GM18861 (cell line): ENCODE measurements around the gene ZNF423.

Experiments used
- ATAC-seq: cut with Tn5 transposase; IDR thresholded peaks from one replicate; pipeline ENCODE4 v1.9.1; 2021; ENCODE audit not compliant: unreplicated experiment

The ZNF423 gene

DNA sequence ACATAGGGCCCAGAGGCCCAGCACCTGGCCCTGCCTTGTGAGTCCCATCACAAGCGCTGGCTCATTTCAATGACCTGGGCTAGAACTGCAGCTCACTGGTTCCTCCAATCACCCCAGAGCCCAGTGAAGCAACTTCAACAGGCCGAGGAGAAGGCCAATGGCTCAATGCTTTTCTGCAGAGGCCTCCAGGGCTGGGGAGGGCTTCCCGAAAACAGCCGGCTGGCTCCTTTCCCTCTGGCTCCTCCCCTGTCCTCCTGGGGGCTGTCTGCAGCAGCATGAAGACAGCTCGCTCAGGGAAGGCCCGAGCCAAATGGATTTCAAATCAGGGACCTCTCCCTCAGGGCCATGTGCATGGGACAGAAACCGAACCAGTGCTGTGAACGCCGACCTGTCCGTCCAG, 121.6 kb downstream of the ZNF423 start:
- ATAC-seq: no peak

DNA sequence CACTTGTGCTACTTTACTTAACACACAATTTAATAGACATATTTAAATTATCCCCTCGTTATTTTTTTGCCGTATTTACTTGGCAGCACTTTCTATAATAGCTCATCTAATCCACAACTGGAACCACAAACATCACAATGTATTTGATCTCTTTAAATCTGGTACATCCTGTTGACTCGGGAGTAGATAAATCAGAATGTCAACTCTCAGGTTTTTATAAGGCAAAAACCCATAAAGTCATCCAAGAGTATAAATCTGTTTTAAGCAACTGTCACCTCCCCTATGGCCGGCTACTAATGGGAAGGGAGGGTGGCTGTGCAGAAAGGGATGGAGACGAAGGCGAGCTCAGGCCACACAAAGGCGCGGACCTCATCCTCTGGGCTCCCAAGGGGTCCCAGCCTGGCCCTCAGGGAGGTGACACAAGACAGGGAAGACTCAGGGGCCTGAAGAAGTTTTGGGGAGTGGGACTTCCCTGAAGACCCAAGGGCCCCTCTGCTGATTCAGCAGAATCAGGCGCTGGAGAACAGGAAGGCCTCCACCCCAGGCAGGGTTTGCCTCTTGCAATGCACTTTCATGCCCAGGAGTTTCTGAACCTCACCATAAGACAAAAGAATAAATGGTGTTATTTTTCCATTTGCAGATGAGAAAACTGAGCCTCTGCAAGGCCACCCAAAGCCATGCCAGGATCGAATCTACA, 122.5 kb downstream of the ZNF423 start:
- no peak for ATAC-seq

DNA sequence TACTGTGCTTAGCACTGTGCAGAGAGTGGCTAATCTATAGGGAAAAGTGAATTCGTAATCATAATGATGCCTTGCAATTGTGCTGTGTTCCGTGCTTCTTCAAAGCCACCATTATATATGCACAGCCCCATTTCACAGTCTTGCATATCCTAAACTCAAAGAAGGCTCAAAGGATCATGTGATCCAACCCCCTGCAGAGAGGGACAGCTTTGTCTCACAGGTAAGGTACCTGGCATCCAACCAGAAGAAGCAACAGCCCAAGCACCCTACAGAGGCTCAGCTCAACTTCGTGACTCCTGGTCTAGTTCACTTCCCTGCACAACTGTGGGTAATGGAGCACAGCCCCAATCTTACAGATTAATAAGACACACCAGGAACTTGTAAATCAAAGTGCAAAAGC, 124.0 kb downstream of the ZNF423 start:
- ATAC-seq: no peak

DNA sequence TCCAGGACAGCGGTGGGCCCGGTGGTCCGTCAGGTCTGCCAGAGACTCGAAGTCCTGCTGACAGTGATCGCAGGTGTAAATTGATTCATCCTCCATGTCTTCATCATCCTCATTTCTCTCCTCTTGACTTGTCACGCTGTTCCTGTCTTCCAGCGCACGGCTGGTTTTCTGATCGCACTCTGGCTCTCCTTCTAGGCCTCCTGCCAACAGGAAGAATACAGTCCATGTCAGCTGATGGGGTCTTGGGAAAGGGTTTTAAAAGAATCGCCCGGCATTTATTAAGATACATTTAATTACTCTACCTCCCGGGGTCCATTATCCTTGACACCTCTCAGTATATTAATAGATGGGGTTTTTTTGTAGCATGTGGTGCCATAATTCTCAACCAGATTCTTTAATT, 125.1 kb downstream of the ZNF423 start:
- no peak for ATAC-seq

DNA sequence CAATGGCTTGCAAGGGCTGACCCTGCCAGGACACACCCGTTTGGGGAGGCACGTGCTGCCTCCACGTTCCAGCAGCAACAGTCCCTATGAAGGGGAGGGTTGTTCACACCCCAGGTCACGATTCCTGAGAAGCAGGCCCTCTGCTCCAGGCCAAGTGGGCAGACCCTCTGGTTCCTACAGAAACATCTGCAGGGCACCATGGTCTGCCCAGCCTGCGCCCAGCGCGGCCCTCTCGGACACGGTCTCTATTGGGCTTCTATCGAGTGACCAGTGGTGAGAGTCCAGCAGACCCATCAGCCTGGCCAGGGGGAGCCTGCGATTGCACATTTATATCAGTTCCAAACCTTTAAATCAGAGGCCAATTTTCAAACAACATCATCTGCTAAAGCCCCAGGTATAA, 128.3 kb downstream of the ZNF423 start:
- no peak for ATAC-seq

DNA sequence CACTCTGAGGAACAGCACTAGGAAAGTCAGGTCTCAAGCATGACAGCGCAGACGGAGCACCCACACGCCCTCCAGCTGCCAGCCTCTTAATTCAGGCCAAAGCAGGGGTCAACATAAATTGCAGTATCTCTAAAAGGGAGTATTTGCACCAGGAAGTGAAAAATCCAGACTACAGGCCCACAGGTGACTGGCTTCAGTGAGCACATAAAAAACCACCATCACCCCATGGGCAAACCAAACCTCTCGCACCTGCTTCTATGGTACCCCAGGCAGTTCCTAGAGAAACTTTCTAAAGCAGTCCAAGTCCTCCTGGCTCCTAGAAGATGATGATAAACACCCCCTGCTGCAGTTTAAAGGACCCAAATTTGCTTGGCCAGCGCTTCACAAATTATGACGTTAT, 129.8 kb downstream of the ZNF423 start:
- ATAC-seq: no peak

DNA sequence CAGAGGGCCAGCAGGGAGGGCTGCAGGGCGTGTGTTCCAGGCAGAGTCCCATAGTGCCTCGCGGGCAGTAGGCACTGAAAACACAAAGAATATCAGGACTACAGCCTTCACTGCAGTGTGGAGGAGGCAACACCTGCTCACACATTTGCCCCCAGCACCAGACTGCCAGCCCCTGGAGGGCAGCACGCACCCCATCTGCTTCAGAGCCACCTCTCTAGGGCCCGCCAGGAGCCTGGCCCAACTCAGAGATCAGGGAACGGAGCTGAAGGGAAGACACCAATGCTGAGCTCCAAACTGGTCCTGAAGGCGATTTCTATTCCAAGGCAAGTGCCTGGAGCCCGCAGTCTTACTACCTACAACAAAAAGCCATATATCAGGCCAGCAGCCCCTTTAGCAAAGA, 130.3 kb downstream of the ZNF423 start:
- no peak for ATAC-seq

DNA sequence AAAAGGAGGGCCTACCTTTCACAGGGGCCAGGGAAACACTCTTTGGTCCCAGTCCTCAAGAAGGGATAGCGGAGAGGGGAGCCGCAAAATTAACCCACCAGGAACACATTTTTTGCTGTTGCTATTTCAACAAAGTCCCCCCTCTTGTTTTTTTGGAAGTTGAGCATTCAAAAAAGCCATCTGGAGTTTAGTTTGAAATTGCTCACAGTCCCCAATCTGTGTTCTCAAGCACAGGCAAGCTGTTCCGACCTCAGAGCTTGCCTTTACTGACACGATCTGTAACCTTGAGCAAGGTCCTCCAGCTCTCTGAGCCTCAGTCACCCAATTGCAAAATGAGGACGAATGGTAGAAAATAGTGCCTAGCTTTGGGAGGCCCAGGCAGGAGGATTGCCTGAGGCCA, 131.1 kb downstream of the ZNF423 start:
- no peak for ATAC-seq

DNA sequence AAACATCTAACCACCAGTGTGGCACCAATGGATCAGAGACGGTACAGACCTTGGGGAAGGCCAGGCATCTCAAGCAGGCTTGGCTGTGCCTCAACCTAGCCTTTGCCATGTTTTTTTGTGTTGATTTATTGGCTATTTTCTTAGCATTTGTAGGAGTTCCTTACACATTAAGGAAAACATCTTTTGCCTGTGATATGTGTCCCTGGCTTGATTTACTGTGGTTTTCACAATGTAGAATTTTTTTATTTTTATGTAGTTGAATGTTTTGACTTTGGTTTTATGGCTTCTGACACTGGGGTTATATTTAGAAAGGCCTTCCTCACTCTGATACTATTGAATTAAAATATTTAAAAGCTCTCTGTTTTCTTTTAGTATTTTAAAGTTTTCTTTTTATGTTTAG, 132.6 kb downstream of the ZNF423 start:
- no peak for ATAC-seq

DNA sequence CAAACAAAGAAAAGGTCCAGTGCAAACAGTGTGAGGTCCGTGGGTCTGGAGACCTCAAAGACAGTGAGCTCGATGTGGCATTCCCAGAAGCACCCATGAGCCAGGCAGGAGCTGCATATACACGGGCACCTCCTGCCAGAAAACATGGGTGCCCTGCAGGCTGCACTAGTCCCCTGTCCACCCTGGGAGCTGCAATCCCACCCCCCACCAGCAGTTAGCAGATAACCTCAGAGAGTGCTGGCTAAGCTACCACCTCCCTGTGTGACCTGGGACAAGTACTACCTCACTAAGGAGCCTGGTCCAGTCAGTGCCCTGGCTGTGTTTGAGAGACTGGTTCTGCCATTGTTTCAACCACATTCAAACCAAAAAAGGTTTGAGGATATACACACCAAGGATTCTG, 135.7 kb downstream of the ZNF423 start:
- ATAC-seq: no peak

DNA sequence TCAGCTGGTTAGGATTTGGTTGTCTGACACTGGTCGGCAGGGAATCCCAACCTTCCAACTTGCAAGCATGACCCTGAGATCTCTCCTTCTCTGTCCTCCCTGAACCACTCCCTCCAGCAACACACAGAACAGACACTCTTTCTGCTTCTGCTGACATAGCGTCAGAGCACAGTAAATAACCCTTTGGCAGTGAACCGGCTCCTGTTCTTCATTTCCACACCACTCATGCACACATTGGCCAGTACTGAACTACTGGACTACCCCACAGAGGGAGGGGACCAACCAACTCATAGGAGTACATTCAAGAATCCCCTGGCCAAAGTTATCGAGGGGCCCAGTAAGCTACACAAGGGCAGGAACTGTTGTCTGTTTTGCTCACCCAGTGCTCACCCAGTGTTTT, 138.2 kb downstream of the ZNF423 start:
- ATAC-seq: no peak

DNA sequence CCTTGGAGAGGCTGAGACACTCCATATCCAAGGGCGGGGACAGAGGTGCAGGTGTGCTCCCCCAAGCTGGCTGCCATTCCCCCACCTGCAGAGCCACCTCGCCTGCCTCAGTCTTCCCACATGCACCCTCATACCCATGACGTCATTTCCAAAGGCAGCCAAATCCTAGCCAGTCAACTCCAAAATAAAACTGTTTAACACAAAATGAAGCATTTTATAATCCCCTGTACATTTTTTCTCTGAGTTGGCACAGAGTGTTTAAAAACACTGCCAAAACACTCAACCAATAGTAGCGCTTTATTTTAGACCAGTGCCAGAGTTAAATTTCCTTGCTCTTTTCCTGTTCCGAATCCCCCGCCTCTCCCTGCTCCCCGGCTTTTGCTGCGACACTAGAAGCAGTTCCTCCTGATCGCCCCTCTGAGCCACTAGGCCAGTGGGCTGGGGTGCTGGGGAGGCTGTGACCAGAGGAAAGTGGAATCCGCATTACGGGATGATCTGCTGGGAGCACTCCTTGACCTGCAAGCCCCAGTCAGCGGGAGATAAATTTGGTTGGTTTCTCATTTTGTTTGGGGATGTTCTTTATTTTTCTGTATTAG, 139.5 kb downstream of the ZNF423 start:
- ATAC-seq: no peak

DNA sequence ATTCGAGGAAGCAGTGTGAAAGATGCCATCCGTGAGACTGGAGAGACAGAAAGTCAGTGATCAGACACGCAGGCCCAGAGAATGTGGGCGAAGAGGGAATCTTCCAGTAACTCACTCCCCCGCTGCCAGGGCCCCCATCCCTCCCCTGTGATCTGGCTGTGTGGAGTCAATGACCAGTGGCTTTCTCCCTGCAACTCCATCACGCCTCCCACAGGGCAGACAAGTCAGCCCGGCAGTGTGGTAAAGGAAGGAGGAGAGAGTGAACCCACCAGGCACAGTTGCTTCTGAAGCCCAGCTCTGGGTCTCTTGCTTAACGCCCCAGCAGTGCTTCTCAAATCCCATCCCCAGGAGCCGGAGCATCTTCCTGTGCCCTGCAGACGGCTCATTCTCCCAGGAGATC, 142.1 kb downstream of the ZNF423 start:
- no peak for ATAC-seq

DNA sequence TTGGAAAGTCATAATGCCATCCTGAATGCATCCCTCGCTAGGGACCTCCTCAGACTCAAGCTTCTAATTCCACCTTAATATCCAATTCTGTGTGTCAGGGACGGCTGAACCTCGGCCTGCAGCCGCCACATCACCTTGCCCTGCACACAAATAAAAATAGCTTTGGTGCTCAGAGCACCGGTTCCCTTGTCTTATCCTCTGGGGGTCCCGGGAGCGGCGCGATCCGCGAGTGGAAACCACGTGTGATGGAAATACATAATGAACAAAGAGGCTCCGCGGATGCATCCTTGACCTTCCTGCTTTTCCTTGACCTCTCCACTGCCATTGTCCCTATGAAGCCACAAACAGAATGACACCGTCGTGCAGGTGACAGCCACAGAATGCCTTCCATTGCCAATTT, 143.4 kb downstream of the ZNF423 start:
- no peak for ATAC-seq

DNA sequence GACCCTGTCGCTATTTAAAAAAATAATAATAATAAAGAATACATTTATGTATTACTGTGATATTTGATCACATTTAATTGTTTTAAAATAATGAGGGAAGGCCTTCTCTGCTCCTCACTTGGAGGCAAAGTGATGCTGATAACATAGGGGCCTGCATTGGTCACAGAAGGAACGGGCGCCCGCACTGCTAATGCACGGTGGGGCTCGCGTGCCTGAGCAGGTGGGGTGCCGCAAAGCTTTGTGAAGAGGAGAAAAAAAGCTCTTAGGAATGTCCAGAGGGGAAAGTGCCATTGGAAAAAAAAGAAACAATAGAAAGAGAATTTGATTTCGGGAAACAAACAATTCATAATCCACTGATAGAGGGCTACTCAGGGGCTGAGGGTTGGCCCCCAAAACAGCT, 143.8 kb downstream of the ZNF423 start:
- no peak for ATAC-seq

DNA sequence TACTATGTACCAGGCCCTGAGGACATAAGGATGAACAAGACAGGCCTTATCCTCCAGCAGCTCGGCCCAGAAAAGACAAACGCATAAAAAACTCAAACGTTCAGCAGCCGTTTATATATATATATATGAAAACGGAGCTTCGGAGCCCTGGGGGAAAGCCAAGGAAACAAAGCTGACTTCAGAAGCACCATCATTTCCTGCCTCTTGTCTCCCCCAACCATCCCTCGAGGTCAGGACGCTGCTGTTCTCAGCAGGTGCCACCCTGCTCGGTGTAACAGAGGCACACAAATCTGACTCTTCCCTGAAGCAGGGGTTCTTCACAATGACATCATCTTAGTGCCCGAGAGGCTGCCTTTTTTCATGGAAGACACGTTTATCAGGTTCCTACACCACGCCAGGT, 146.9 kb downstream of the ZNF423 start:
- ATAC-seq: no peak

DNA sequence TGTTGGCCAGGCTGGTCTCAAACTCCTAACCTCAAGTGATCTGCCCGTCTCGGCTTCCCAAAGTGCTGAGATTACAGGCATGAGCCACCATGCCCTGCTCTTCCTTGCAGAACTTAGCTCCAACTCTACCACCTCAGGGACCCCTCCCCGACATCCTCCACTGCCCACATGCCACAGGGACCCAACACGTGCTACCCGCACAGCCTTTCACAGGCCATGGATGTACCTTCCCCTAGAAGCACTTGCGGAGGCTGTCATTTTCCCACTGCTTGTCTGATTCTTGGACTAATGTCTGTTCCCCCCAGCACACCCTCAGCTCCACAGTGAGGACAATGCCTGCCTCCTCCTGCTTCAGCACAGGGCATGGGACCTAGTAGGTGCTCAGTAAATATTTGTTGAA, 147.4 kb downstream of the ZNF423 start:
- ATAC-seq: no peak

DNA sequence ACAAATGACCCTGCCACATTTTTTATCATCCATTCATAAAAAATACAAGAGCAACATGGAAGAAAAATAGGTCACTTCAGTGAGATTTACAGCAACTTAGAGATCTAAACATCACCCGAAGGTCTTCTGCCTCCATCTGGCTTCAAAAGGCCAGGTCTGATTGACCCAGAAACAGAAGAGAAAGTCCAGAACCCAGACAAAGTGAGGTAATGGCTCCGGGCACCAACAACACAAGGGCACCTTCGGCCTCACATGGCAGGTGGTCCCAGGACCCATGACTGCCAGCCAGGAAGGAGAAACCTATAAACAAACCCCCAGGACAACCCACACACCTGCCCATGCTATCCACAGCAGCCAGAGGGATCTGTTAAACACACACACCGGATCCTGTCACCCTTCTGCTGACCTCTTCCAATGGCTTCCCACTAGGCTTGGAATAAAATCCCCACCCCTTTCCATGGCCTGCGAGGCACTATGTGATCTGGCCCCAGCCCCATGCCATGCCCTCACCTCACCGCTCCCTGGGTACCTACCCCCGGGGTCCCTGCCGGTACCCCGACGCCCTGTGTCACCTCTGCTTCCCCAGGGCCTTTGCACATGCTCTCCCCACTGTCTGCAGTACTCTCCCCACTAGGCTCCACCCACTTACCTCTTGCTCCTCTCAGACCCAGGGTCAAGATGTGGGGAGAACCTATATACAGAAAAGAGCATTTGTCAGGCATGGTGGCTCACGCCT, 149.1 kb downstream of the ZNF423 start:
- ATAC-seq: no peak

DNA sequence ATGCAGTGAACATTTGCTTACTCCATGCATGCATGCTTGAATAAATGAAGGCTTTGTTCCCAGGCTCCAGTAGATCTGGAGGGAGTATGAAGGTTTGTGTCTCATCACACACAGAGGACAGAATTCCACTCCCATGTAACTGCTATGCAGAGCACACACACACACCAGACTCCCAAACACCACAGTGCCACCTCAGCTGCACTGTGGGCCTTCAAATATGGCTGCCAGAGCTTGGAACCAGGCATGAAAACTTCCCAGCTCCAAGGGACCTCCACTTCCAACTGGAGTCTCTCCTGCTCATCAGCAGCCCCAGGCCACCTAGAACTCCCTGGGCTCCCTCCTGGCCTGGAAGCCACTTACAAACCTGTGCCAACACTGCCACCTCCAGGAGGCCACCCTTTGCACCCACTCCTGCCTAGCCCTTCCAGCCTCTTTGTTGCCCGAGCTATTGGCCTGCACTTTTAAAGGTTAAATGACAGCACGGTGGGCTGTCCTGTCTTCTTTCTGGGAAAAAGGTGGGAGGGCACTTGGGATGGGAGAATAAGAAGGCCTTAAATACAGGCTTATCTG, 151.2 kb downstream of the ZNF423 start:
- ATAC-seq: no peak

DNA sequence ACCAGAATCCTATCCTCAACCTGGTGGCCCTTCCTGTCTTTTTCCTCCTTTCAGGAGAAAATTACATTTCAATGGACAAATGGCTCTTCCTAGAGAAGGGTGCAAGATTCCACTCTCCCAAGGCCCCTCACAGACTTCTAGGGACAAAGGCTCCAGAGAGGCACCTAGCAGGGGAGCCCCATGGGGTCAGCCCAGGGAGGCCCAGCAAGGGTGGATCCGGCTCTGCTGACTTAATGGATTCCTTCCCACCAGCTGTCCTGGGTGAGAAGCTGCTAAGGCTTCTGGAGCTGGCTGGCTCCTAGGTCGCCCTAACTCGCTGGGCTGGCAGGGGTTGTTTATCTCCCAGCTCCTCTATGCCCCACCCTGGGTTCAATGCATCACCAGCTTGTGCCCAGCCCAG, 152.4 kb downstream of the ZNF423 start:
- ATAC-seq: no peak

DNA sequence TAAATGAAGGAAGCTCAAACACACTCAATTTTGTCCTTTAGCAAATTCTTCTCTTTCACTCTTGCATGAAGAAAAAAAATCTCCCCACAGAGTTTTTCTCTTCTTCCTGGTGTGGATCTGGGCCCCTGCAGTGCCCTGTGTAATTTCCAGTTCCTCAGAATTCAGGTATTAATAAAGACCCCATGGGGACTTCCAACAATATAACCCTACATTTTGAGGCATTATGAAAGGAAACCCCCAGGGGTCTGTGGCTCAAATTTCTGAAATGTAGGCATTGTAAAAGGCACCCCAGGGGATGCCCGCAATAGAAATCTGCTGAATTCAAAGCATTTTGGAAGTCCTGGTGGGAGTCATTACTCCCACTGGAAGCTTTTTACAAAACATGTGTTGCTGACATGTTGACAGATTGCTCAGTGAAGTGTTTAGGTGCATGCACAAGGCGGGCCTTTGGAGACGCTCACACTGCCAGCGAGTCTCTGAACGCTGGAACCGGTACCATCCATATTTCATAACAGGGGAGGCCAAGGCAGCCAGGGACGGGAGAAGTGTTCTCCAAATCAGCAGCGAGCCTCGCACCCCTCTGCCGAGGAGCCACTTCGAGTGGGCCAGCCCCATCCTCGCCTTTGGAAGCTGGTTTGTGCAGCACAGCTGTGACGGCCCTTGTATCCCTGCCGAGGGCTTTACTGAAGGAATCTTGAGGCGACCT, 154.0 kb downstream of the ZNF423 start:
- ATAC-seq: no peak
